Right lung (tissue), 5 donors: ENCODE measurements around the gene TBXAS1. TPM values are rescaled to one million over a fixed set of nuclear protein-coding genes. Genes with fewer than 3 reads are reported as not detected.

Experiments
- DNase-seq, 2 donors: peaks; one replicate each; pipeline ENCODE4 v3.0.0-alpha.2; 2013
- polyA plus RNA-seq, 5 donors: library from polyadenylated mRNA; unstranded; fragments of 120-200 nt; gene quantifications; one replicate each; pipeline versions ENCODE4 v1.2.1 to v1.2.3, GENCODE V29; 2013; ENCODE audit warnings: inconsistent platforms in 1 of 5, low replicate concordance in 1 of 5; ENCODE audit not compliant: insufficient read length in 5 of 5, insufficient read depth in 1 of 5

TBXAS1 gene
- polyA plus RNA-seq, 5 donors, result 6.9 to 9.8 (median 9.0) TPM

- no peak for DNase-seq
Measured at GRCh38 chr7:140045697-140046096, 216.6 kb downstream of the TBXAS1 start.

- no peak for DNase-seq
Measured at GRCh38 chr7:140047197-140047596, 218.1 kb downstream of the TBXAS1 start.

DNA sequence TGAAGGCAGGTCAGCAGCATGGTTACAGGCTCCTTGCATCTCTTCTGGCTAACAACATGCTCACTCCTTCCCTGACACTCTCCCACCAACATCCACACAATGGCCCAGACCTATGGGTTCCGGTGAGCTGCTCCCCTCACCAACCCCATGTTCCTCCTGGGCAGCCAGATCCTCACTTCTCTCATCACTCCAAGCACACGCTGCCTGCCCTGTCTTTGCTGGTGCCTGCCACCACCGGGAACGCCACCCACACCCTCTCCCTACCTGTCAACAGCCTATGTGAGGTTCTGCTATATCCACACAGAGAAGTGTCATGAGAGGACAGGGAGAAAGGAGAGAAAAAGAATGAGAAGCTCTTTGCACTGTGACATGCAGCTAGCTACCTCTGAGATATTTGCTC lies 219.1 kb downstream of the TBXAS1 start:
- no peak for DNase-seq

- DNase-seq, result no peak
Measured at GRCh38 chr7:140048989-140049338, 219.9 kb downstream of the TBXAS1 start.

DNA sequence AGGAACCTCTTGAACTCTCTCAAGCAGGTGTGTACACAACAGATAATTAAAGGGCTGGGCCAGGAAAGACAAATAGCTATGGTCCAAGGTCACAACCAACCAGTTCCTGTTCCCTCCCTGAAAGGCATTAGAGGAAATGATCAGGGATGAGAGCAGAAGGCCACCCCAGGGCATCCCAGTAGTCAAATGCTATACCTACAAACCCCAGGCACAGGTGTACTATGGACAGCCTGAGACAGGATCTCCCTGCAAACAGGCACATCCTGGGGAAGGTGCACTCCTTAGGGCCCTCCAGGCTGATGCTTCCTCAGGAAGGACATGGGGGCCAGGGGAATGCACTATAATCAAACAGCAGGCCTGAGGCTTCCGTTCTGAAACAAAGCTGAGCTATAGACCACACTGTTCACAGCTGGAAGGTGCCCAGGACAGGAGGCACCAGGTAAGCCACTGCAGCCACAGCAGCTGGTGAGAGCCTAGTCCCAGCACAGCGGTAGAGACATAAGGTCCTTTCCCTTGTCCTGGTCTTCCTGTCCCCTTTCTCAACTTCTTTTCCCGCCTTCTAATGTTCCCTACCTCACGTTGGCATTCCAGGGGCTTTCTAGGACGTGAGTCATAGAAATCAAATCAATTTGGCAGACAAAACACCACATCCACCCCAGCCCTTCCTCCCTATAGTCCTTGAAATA lies 220.4 kb downstream of the TBXAS1 start:
- no peak for DNase-seq

DNA sequence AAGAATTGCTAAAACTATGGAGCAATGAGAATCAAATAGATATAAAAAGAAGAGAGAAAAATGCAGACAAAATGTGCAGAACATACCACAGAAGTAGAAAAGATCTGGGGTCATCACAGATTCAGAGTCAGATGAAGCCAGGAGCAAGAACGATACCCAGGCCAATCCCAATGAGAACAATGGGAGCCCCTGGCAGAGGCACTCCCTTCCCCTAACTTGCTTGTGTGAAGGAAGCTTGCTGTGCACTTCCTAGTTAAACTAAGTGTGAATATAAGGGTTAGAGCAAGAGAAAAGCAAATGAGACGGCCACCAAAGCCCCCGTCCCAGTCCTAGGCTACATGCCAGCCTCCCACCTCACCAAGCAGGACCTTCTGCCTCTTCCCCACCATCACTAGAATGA lies 221.0 kb downstream of the TBXAS1 start:
- DNase-seq, result no peak

DNA sequence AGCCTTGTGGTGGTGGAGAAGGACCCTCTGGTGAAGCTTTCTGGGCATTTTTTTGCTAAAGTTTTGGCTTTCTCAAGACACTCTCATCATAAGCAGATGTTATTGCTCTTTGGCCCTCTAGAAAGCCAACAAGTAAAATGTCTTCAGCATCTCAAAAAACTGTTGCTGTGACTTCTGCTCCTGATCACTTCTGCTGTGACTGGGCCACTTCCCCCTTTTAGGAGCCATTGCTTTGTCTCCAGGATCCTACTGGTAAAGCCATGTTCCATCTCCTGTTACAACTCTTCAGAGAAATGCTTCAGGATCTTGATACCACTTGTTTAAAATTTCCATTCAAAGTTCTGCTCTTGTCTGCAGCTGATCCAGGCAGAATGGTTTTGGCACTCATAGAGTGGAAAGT lies 222.8 kb downstream of the TBXAS1 start:
- DNase-seq, result no peak

DNA sequence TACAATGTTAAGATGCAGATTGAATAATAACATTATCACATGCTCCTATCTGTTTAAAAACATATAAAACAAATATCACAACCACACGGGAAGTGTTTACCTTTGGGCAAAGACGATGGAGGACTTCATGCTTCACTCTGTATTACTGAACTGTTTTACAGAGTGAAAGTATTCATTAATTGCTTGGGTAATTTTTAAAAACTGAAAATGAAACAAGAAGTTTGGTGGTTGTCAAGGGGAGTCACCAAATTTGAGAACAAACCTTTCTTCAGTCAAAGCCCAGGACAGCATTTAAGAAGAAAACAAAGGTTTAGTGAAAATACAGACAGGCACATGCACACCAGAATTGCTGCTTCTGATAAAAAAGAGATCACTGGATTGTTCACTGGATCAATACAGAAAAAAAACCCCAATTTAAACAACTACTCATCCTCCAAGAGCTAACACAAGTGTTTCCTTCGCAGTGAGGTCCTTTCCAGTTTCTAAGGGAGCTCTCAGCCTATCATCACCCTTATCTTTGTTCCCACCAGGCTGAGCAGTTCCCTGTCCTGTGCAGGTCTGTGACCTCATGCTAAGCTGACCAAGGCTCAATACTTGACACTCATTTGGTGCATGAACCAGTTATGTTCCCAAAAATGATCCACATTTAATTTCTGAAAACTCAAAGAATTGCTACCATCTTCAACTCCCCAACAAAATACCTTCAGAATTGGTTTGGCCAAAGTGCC lies 224.9 kb downstream of the TBXAS1 start:
- no peak for DNase-seq

DNA sequence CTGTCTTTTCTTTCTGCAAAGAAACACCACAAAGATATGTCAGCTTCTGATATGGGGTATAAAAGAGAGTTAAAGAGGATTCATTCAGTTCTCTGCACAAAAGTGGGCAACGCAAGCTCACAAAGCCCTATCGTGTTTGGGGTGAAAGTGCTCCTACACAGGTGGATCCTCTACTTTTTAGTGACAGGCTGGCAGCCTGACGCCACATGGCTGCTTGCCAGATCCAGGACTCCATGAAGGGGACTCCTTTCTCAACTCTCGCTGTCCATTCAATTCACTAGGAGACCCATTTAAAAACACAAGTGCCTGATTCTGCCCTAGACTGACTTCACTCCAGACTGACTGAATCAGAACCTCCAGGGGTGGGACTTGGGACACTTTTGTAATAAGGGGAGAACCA lies 225.7 kb downstream of the TBXAS1 start:
- no peak for DNase-seq

DNA sequence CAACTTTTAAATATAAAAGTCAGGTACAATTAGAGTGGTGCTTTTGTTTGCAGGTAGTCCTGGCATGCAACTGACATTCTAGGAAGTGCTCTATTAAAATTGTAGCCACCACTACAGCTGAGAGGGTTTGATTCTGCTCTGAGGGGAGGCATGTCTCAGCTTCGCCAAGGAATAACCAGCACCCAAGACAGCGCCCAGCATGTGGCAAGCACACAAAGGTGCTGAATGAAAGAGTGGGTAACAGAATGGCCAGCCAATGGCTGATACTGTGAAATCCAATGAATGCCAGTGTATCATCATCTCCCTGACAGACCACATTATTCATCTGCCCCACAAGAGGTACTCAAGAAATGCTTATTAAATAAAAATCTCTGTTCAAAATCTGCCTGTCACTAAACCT lies 226.8 kb downstream of the TBXAS1 start:
- DNase-seq, result no peak

DNA sequence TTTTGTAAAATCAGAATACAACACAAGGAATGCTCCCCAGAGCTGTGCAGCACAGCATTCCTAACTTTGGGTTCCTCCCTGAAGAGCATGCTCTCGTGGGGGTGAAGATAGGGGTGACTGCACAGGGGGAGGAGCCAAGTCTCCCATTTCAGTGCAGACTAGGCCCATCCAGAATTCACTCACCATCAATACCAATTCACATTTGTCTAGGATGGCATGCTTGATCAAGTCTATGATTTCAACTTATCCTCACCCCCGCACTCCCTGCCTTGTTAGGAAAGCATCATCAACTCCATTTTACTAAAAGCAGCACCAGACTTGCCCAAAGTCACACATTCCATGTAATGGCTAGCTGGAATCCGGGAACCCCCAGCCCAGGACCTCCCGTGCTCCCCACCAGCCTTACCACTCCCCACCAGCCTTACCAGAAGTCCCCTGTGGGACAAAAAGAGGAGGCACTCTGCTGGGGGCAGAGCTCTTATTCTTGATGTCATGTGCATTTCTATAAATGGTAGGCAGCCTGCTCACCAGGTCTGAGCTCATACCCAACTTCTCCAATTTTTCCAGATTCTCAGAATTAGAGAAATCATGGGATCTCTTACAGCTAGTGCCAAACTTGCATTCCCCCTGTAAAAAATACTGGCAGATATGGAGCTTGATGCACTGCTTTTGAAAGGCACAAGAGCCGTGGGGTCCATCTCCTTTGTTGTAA lies 227.5 kb downstream of the TBXAS1 start:
- no peak for DNase-seq

- no peak for DNase-seq
Measured at GRCh38 chr7:140057143-140057535, 228.1 kb downstream of the TBXAS1 start.

DNA sequence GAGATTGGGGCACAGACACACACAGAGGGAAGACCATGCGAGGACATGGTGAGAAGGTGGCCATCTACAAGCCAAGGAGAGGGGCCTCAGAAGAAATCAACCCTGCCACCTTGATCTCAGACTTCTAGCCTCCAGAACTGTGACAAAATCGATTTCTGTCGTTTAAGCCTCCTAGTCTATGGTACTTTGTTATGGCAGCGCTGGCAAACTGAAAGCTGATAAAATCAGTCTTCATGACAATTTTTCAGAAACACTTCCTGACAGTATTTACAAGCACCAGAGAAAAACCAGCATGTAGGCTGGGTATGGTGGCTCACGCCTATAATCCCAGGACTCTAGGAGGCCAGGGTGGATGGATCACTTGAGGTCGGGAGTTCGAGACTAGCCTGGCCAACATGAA lies 229.5 kb downstream of the TBXAS1 start:
- no peak for DNase-seq

DNA sequence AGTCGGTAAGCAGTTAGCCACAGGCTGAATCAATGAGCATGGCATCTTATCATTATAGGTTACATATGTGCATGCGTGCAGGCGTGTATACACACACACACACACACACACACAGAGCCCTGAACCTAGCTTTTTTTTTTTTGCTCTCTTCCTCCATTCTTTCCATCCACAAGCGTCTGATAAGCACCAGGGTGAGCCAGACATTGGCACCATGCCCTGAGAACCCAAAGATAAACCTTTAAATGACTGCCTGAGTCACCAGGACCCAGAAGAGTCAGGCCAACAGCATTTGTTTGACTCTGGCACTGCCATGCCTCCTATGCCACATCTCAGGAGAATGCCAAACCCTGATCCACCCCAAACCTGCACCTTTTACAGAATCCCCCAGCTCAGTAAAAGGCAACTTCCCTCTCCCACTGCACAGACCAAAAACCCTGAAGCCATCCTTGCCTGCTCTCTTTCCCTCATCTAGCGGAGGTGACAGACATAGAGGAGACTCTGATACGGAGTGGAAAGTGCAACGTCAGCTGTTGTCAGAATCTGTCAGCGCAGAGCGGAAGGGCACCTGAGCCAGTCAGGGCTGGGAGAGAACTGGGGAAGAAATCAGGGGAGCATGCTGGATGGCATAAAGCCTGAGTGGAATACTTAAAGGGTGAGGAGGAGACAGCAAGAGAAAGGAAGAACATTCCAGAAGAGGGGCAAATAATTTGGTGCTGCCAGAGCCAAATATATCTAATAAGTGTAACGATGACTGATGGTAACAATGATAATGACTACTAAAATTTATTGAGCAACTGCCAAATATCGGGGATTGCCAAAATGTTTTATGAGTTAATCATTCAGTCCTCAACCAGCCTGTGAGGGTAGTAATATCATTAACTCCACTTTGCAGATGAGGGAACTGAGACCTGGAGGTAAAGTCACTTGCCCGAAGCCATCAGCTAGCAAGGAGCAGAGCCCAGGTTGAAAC lies 230.5 kb downstream of the TBXAS1 start:
- peak in 1 of 2 donors; percentile 20 for DNase-seq

- no peak for DNase-seq
Measured at GRCh38 chr7:140060243-140060630, 231.2 kb downstream of the TBXAS1 start.

- DNase-seq, result peak; percentile 64 to 68
Measured at GRCh38 chr7:140060788-140061606, 231.9 kb downstream of the TBXAS1 start.

DNA sequence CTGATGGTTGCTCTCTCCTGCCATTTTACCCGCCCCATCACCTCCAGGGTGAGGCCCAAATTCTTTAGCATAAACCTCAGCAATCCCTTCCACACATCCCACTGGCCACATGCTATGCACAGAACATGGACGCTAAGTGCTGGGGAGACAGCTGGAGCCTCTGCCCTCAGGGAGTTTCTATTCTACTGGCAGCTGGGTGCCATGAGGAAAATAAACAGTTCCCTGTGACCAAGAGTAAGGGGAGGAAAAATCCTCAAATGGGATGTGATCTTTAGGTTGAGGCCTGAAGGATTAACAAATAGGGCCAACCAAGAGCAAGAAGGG lies 232.5 kb downstream of the TBXAS1 start:
- no peak for DNase-seq

DNA sequence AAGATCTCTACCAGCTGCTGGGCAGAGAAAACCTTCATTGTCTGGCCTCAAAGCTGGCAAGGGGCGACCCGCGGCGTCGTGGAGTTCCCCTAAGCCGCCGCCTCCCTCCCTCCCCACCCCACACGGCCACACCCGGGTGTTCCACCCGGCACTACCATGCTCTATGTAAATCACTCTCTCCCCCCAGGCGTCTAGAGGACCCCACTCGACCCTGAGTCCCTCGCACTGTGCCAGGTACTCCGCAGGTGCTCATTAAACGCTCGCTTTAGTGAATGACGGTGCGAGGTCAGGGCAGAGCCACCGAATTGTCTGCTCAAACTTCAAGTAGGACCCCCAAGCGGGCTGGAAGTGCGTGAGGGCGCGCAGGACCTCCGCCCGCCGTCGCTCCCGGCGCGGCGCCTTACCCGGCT lies 233.1 kb downstream of the TBXAS1 start:
- DNase-seq, result peak in 1 of 2 donors; percentile 19

GRCh38 chr7:140062528-140063299 lies 233.7 kb downstream of the TBXAS1 start, which contains the start of gene PARP12:
Gene PARP12 (minus strand): TSS chr7:140062951. CDS start chr7:140062847, 104 bp downstream.
- peak; percentile 82 to 84 for DNase-seq

DNA sequence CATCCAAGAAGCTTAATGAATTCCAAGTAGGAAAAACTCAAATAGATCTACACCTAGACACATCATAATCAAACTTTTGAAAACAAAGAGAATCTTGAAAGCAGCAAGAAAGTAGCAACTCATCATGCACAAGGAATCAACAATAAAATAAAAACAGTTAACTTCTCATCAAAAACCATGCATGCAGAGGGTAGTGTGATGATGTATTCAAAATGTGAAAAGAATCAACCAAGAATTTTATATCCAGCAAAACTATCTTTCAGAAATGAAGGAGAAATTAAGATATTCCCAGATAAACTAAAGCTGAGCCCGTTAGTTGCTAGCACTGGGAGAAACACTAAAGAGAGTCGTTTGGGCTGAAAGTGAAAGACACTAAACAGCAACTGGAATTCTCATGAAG lies 238.0 kb downstream of the TBXAS1 start:
- DNase-seq, result no peak
